ENCODE measurements around the gene ZNF101. TPM values are rescaled to one million over a fixed set of nuclear protein-coding genes. Genes with fewer than 3 reads are reported as not detected.

Gene ZNF101
- total RNA-seq, 2 donors from 2014 or later = 53.2 to 62.9 TPM

DNA sequence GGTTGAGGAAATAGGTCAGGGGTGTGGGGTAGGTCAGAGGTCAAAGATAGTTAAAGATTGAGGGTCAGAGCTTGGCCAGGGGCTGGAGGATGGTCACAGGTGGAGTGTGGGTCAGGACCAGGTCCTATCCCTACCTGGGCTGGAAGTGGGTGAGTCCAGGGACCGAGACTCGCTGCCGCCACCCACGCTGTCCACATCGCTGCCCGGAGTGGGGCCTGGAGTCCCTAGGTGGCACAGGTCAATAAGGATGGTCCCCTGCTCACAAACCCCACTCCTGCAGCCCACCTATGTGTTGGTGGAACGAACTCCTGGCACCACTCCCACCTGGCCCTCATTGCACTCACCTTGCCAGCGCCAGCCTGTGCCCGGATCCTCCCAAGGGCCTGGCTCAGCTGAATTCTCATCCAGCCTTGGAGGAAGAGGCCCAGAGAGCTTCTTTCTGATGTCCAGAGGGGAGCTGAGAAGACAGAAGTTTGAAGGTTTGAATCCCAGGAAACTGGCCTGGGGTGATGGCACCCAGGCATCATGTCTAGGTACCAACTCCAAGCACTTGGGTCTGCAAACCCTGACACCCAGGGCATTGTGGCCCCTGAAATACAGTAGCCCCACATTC is 32.0 kb upstream of the ZNF101 start:
- Mint-ChIP-seq H3K27me3 (ENCODE audit: insufficient read depth) (no peaks in the 10 kb centered on the region), H3K9me3 (no peaks in the 10 kb centered on the region), H3K4me3 (no peak overlapping the region), H3K27ac (no peak overlapping the region), H3K36me3 (ENCODE audit: low read depth) (peaks cover 40% of the 10 kb centered on the region), H3K4me1 (no peaks in the 10 kb centered on the region)
- peaks cover 30% of the 10 kb centered on the region for H3K36me3 ChIP-seq (ENCODE audit: control insufficient read depth, insufficient read depth, low read length)
- no peak overlapping the region for H3K27ac ChIP-seq (ENCODE audit: low read depth, low read length)
- no peaks in the 10 kb centered on the region for H3K27me3 ChIP-seq (ENCODE audit: control insufficient read depth, insufficient read depth, low read length, poor library complexity, severe bottlenecking)
- no peaks in the 10 kb centered on the region for H3K9me3 ChIP-seq (ENCODE audit: control insufficient read depth, low read length)
- no peaks in the 10 kb centered on the region for H3K4me1 ChIP-seq (ENCODE audit: control insufficient read depth, insufficient read depth, low read length)
- TF ChIP-seq, protein P1, sequence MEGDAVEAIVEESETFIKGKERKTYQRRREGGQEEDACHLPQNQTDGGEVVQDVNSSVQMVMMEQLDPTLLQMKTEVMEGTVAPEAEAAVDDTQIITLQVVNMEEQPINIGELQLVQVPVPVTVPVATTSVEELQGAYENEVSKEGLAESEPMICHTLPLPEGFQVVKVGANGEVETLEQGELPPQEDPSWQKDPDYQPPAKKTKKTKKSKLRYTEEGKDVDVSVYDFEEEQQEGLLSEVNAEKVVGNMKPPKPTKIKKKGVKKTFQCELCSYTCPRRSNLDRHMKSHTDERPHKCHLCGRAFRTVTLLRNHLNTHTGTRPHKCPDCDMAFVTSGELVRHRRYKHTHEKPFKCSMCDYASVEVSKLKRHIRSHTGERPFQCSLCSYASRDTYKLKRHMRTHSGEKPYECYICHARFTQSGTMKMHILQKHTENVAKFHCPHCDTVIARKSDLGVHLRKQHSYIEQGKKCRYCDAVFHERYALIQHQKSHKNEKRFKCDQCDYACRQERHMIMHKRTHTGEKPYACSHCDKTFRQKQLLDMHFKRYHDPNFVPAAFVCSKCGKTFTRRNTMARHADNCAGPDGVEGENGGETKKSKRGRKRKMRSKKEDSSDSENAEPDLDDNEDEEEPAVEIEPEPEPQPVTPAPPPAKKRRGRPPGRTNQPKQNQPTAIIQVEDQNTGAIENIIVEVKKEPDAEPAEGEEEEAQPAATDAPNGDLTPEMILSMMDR (conservative IDR thresholded peaks at IDR 0.05) = no peak
- no peak for DNase-seq
- no peak overlapping the region for H3K9ac ChIP-seq (ENCODE audit: extremely low read depth, low read length, poor library complexity, severe bottlenecking)
- no peak overlapping the region for H3K4me3 ChIP-seq (ENCODE audit: low read length)
- WGBS, 2 experiments (ENCODE audit: insufficient coverage in 1 of 2, insufficient read length in 1 of 2) = 88 to 93% methylated on average over 9 of the region's 9 CpGs

- H3K36me3 Mint-ChIP-seq (ENCODE audit: low read depth) = peaks cover 40% of the 10 kb centered on the region
- H3K4me3 Mint-ChIP-seq = no peak overlapping the region
- Histone ChIP-seq H3K4me1 (ENCODE audit: control insufficient read depth, insufficient read depth, low read length) (no peaks in the 10 kb centered on the region), H3K9me3 (ENCODE audit: control insufficient read depth, low read length) (no peaks in the 10 kb centered on the region), H3K9ac (ENCODE audit: extremely low read depth, low read length, poor library complexity, severe bottlenecking) (no peak overlapping the region), H3K27ac (ENCODE audit: low read depth, low read length) (no peak overlapping the region), H3K27me3 (ENCODE audit: control insufficient read depth, insufficient read depth, low read length, poor library complexity, severe bottlenecking) (no peaks in the 10 kb centered on the region), H3K4me3 (ENCODE audit: low read length) (no peak overlapping the region), H3K36me3 (ENCODE audit: control insufficient read depth, insufficient read depth, low read length) (peaks cover 30% of the 10 kb centered on the region)
- TF ChIP-seq, protein P1 (conservative IDR thresholded peaks at IDR 0.05) = no peak
- WGBS, 2 experiments (ENCODE audit: insufficient coverage in 1 of 2, insufficient read length in 1 of 2) = 93 to 95% methylated on average over 15 to 27 of the region's 27 CpGs
- no peaks in the 10 kb centered on the region for H3K27me3 Mint-ChIP-seq (ENCODE audit: insufficient read depth)
- no peak for DNase-seq
- no peak overlapping the region for H3K27ac Mint-ChIP-seq
- no peaks in the 10 kb centered on the region for H3K4me1 Mint-ChIP-seq
- no peaks in the 10 kb centered on the region for H3K9me3 Mint-ChIP-seq
These were observed 31.5 kb upstream of the ZNF101 start for GRCh38 chr19:19637186-19637522.

DNA sequence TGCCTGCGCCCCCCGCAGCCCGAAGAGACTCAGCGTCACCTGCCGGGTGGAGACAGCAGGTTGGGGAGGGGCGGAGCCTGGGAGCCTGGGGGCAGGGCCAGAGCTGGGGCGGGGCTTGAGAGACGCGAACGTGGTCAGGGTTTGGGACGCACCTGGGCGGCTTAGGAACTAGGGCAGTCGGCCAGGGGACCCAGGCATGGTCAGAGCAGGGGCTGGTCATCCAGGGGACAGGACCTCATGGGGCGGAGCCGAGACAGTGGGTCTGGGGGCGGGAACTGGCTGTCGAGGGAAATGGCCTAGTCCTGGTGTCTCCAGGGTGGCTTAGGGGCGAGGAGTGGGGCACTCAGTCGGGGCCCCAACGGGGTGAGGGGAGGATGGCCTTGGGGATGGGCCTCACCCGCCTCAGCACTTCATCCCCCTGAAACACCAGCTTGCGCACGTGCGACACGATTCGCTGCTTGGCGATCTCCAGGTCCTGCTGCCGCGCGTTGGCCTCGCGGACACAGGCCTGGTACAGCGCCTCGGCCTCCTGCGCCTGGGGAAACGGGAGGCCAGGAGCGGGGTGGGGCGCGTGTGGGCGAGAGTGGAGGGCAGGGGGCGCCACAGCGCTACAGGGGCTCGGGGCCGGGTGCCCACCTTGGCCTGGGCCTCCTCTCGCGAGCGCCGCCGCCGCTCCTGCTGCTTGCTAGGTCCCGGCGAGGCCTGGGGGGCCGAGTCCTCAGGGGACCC is 31.0 kb upstream of the ZNF101 start:
- peaks cover 4% of the 10 kb centered on the region for H3K4me1 Mint-ChIP-seq

More for the DNA sequence above, 31.0 kb upstream of the ZNF101 start:
- H3K27ac Mint-ChIP-seq = no peak overlapping the region
- WGBS, 2 experiments (ENCODE audit: insufficient coverage in 1 of 2, insufficient read length in 1 of 2) = 92 to 94% methylated on average over 31 to 53 of the region's 53 CpGs
- H3K36me3 Mint-ChIP-seq (ENCODE audit: low read depth) = peaks cover 35% of the 10 kb centered on the region
- TF ChIP-seq, protein P1 (conservative IDR thresholded peaks at IDR 0.05) = peak; percentile 37
- Histone ChIP-seq H3K27ac (ENCODE audit: low read depth, low read length) (no peak overlapping the region), H3K27me3 (ENCODE audit: control insufficient read depth, insufficient read depth, low read length, poor library complexity, severe bottlenecking) (no peaks in the 10 kb centered on the region), H3K4me1 (ENCODE audit: control insufficient read depth, insufficient read depth, low read length) (peaks cover 4% of the 10 kb centered on the region), H3K9ac (ENCODE audit: extremely low read depth, low read length, poor library complexity, severe bottlenecking) (no peak overlapping the region), H3K9me3 (ENCODE audit: control insufficient read depth, low read length) (no peaks in the 10 kb centered on the region), H3K4me3 (ENCODE audit: low read length) (no peak overlapping the region), H3K36me3 (ENCODE audit: control insufficient read depth, insufficient read depth, low read length) (peaks cover 26% of the 10 kb centered on the region)
- H3K27me3 Mint-ChIP-seq (ENCODE audit: insufficient read depth) = no peaks in the 10 kb centered on the region
- H3K4me3 Mint-ChIP-seq = no peak overlapping the region
- peak; percentile 93 for DNase-seq
- H3K9me3 Mint-ChIP-seq = no peaks in the 10 kb centered on the region

Data from endodermal cell (in vitro differentiated cells).